Breast epithelium (tissue), 4 donors: ENCODE results near the gene GORAB. TPM values are rescaled to one million over a fixed set of nuclear protein-coding genes. Genes with fewer than 3 reads are reported as not detected.

Experiments used
- DNase-seq, 2 donors: peaks; one replicate each; pipeline ENCODE4 v3.0.0-alpha.2; 2019; ENCODE audit warnings: low spot score in 2 of 2
- H3K27ac ChIP-seq, 2 donors: fragments of 200-600 bp; sonication (generic) in 1 of 2; one replicate each; pipeline ENCODE4 v1.5.1; 2016 to 2019; ENCODE audit warnings: mild to moderate bottlenecking in 1 of 2
- H3K27me3 ChIP-seq, 2 donors: fragments of 200-600 bp; sonication (generic) in 1 of 2; one replicate each; pipeline versions ENCODE4 v1.5.1 to v1.6.0; 2017 to 2019; ENCODE audit warnings: control low read depth in 1 of 2, mild to moderate bottlenecking in 1 of 2
- H3K36me3 ChIP-seq: fragments of 200-600 bp; one replicate; pipeline ENCODE4 v1.5.1; 2019
- H3K4me1 ChIP-seq, 2 donors: fragments of 200-600 bp; sonication (generic); one replicate each; pipeline ENCODE4 v1.5.1; 2016 to 2019; ENCODE audit warnings: control low read depth in 1 of 2
- H3K4me3 ChIP-seq, 3 donors: fragments of 200-600 bp; sonication (generic); 1 replicate in 2 of 3; 2 replicates in 1 of 3; pipeline ENCODE4 v1.5.1; 2016 to 2019; ENCODE audit warnings: mild to moderate bottlenecking in 3 of 3, moderate library complexity in 2 of 3
- H3K9me3 ChIP-seq, 2 donors: fragments of 200-600 bp; sonication (generic) in 1 of 2; one replicate each; pipeline ENCODE4 v1.5.1; 2016 to 2019; ENCODE audit warnings: control low read depth in 1 of 2
- POLR2A ChIP-seq: fragments of 450-650 bp; IDR thresholded peaks from one replicate; pipeline ENCODE4 v1.6.1; 2016; ENCODE audit warnings: antibody characterized with exemption, mild to moderate bottlenecking, moderate library complexity
- POLR2AphosphoS5 ChIP-seq, 3 donors: sonication (generic); formaldehyde crosslinking; IDR thresholded peaks; one replicate each; pipeline ENCODE4 v1.6.1; 2017; ENCODE audit warnings: antibody characterized with exemption in 3 of 3
- intact Hi-C: fragments of 100-400 bp; cut with DNase I; formaldehyde crosslinking; loops from one replicate; pipeline ENCODE4 v1.15.1; 2023; ENCODE audit warnings: low total_unique reads
- total RNA-seq, 3 donors: library from RNA; depleted of rRNA; stranded (reverse); fragments of >200 nt; gene quantifications; one replicate each; pipeline ENCODE4 v1.1.0, GENCODE V29; 2016
- TF ChIP-seq, protein P1 (sequence below), 3 donors: fragments of 450-650 bp; IDR thresholded peaks; one replicate each; pipeline ENCODE4 v1.5.1; 2016 to 2017; ENCODE audit warnings: antibody characterized with exemption in 3 of 3, mild to moderate bottlenecking in 3 of 3, moderate library complexity in 3 of 3

GORAB gene
- total RNA-seq, 3 donors from 2014 or later: 14.1 to 19.8 (median 16.1) TPM

- Histone ChIP-seq H3K4me1 (peaks cover 0 to 13% of the 10 kb centered on the region in 2 donors), H3K27me3 (no peaks in the 10 kb centered on the region), H3K9me3 (no peaks in the 10 kb centered on the region), H3K27ac (no peak overlapping the region), H3K4me3 (no peak overlapping the region), H3K36me3 (no peaks in the 10 kb centered on the region)
- TF ChIP-seq POLR2AphosphoS5 (IDR thresholded peaks at IDR 0.05): no peak
- TF ChIP-seq, protein P1, sequence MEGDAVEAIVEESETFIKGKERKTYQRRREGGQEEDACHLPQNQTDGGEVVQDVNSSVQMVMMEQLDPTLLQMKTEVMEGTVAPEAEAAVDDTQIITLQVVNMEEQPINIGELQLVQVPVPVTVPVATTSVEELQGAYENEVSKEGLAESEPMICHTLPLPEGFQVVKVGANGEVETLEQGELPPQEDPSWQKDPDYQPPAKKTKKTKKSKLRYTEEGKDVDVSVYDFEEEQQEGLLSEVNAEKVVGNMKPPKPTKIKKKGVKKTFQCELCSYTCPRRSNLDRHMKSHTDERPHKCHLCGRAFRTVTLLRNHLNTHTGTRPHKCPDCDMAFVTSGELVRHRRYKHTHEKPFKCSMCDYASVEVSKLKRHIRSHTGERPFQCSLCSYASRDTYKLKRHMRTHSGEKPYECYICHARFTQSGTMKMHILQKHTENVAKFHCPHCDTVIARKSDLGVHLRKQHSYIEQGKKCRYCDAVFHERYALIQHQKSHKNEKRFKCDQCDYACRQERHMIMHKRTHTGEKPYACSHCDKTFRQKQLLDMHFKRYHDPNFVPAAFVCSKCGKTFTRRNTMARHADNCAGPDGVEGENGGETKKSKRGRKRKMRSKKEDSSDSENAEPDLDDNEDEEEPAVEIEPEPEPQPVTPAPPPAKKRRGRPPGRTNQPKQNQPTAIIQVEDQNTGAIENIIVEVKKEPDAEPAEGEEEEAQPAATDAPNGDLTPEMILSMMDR (IDR thresholded peaks at IDR 0.05): no peak
- TF ChIP-seq POLR2A: no peak
- intact Hi-C loops: no loop called here
- DNase-seq: no peak
Observed at GRCh38 chr1:170559166-170559565, 27.2 kb downstream of the GORAB start.

- Histone ChIP-seq H3K27me3 (no peaks in the 10 kb centered on the region), H3K9me3 (no peaks in the 10 kb centered on the region), H3K4me1 (peaks cover 0 to 13% of the 10 kb centered on the region in 2 donors), H3K27ac (no peak overlapping the region), H3K4me3 (no peak overlapping the region), H3K36me3 (no peaks in the 10 kb centered on the region)
- intact Hi-C loops: no loop called here
- TF ChIP-seq, protein P1 (IDR thresholded peaks at IDR 0.05): no peak
- TF ChIP-seq POLR2AphosphoS5 (IDR thresholded peaks at IDR 0.05) (no peak), POLR2A (no peak)
- no peak for DNase-seq
Observed at GRCh38 chr1:170560681-170561285, 28.8 kb downstream of the GORAB start.

DNA sequence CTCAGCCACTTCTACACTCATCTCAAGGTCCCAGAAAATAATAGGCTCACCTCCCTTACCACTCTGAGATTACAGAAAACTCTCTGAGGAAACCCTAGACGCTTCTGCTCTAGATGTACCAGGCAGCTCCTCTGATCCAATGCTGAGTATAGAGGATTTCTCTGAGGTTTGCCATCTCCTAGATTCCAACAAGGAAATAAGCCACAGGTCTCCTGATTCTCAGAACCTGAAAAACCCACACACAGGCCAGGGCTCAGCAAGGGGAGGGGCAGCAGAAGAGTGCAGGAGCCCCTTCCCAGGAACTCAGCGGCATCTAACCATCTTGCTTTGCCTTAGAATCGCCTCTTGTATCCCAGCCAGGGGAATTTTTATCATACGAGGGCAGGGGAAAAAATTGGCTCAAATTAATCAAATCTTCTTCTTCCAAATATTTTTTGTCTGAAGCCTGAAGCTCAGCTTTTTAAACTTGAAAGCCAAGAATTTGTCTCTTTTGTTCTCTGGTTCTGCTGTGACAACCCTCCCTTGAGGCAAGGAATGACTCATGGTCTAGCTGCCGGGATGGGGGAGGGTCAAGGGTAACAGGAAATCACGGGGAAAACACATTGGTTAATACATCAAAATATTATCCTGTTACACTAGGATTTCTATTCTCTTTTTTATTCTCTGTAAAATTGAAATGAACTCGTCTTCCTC lies 30.8 kb downstream of the GORAB start:
- Histone ChIP-seq H3K4me1 (peaks cover 0 to 13% of the 10 kb centered on the region in 2 donors), H3K27me3 (no peaks in the 10 kb centered on the region), H3K27ac (peak overlapping the region; percentile 86 to 88), H3K36me3 (no peaks in the 10 kb centered on the region), H3K4me3 (peak overlapping the region in 2 of 3 donors; percentile 21 to 37), H3K9me3 (no peaks in the 10 kb centered on the region)
- intact Hi-C loops: no loop called here
- TF ChIP-seq, protein P1 (IDR thresholded peaks at IDR 0.05): no peak
- TF ChIP-seq POLR2AphosphoS5 (IDR thresholded peaks at IDR 0.05): peak; percentile 79 to 81 (median 81)
- peak in 1 of 2 donors; percentile 79 for DNase-seq

DNA sequence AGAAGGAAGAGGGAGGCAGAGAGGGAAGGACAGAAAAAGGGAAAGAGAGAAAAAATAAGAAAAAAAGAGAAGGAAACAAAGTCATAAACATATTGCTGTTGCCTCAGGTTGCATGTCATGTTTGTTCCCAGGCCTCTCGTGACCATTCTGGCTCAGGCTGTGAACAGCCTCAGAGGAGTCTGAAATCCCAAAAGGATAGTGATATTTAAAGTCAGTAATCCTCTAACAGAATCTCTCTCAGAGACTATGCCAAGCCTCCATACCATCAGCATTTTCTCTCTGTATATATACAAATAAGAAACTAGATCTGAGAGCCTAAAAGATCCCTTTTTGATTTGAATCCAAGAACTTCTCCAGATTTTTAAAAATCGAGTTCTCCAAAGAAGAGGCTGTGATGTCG lies 35.2 kb downstream of the GORAB start:
- H3K4me1 ChIP-seq: peaks cover 0 to 11% of the 10 kb centered on the region in 2 donors
- no peaks in the 10 kb centered on the region for H3K27me3 ChIP-seq
- no peak for DNase-seq
- no peak overlapping the region for H3K27ac ChIP-seq
- intact Hi-C loops: no loop called here
- no peaks in the 10 kb centered on the region for H3K36me3 ChIP-seq
- H3K9me3 ChIP-seq: no peaks in the 10 kb centered on the region
- TF ChIP-seq, protein P1 (IDR thresholded peaks at IDR 0.05): no peak
- TF ChIP-seq POLR2AphosphoS5 (IDR thresholded peaks at IDR 0.05): no peak
- H3K4me3 ChIP-seq: no peak overlapping the region

DNA sequence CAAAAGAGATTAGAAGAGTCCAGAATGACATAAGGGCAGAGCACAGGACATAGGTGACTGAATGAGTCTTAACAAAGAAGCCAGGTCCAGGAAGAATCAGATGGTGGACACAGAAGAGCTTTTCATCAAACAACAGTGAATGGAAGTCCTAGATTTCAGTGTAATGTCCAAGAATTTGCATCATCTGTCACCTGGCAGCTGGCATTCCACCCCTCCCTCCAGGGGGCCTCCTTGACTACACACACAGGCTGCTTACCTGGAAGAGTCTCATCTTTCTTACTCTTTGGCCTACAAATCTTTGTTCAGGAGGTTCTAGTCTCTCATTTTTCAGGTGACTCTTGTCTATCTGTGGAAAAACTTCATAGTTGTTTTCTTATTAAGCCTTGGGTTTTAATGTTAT lies 36.2 kb downstream of the GORAB start:
- H3K9me3 ChIP-seq: no peaks in the 10 kb centered on the region
- intact Hi-C loops: no loop called here
- H3K36me3 ChIP-seq: no peaks in the 10 kb centered on the region
- no peak overlapping the region for H3K27ac ChIP-seq
- DNase-seq: no peak
- TF ChIP-seq POLR2AphosphoS5 (IDR thresholded peaks at IDR 0.05): no peak
- TF ChIP-seq POLR2A: no peak
- TF ChIP-seq, protein P1 (IDR thresholded peaks at IDR 0.05): no peak
- peaks cover 0 to 6% of the 10 kb centered on the region in 2 donors for H3K4me1 ChIP-seq
- H3K27me3 ChIP-seq: no peaks in the 10 kb centered on the region
- no peak overlapping the region for H3K4me3 ChIP-seq
